ENCODE data around the gene PDCD1. TPM values are rescaled to one million over a fixed set of nuclear protein-coding genes. Genes with fewer than 3 reads are reported as not detected.

The PDCD1 gene
- total RNA-seq, 1 experiment from 2014 or later: not detected

DNA sequence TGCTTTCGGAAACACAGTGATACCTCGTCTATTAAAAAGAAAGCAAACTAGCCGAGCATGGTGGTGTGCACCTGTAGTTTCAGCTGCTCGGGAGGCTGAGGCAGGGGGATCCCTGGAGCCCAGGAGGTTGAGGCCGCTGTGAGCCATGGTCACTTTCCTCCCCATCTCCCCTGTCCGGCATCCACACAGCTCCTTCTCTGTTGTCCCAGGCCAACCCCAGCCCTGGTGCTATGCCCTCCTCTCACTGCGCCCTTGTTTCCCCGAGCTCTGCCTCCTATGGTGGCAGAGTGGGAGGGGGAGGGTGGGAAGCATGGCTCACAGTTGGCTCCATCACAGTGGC is 26.2 kb upstream of the PDCD1 start:
- intact Hi-C loops (cut with micrococcal nuclease; ENCODE audit: unreplicated experiment): no loop called here
- Mint-ChIP-seq H3K4me3 (ENCODE audit: low read depth, unreplicated experiment) (no peak overlapping the region), H3K36me3 (ENCODE audit: insufficient read depth, unreplicated experiment) (peaks cover 24% of the 10 kb centered on the region), H3K9me3 (ENCODE audit: low read depth, unreplicated experiment) (no peaks in the 10 kb centered on the region), H3K4me1 (ENCODE audit: low read depth, unreplicated experiment) (peaks cover 18% of the 10 kb centered on the region), H3K27ac (ENCODE audit: unreplicated experiment) (no peak overlapping the region), H3K27me3 (ENCODE audit: unreplicated experiment) (no peaks in the 10 kb centered on the region)
- DNase-seq: no peak
- BruUV-seq (replicated peaks): no TSS peak
- TF ChIP-seq, protein P1, sequence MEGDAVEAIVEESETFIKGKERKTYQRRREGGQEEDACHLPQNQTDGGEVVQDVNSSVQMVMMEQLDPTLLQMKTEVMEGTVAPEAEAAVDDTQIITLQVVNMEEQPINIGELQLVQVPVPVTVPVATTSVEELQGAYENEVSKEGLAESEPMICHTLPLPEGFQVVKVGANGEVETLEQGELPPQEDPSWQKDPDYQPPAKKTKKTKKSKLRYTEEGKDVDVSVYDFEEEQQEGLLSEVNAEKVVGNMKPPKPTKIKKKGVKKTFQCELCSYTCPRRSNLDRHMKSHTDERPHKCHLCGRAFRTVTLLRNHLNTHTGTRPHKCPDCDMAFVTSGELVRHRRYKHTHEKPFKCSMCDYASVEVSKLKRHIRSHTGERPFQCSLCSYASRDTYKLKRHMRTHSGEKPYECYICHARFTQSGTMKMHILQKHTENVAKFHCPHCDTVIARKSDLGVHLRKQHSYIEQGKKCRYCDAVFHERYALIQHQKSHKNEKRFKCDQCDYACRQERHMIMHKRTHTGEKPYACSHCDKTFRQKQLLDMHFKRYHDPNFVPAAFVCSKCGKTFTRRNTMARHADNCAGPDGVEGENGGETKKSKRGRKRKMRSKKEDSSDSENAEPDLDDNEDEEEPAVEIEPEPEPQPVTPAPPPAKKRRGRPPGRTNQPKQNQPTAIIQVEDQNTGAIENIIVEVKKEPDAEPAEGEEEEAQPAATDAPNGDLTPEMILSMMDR (IDR thresholded peaks at IDR 0.05; ENCODE audit: unreplicated experiment): no peak
- CTCF ChIA-PET: no interaction called here

DNA sequence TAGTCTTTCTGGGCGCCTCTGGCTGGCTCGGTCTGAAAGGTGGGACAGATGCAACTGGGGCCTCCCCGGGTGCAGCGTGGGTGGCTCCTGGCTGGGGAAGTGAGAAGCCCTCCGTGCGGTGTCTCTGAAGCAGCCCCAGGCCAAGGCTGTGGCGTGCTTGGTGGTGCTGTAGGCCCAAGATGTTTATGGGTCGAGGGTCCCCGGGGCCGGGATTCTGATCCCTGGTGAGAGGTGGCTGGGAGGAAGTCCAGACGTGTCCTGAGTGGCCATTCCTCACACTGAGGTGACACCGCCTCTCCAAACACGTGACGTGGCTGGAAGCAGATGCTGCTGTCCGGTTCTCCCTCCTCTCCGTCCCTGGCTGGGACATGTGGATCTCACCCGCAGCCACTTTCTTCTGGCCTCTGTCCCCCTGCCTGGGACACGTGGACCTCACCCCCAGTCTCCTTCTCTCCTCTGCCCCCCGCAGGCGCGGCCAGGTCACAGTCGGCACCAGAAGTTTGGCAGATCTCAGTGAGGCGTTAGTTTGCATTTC is 23.5 kb upstream of the PDCD1 start:
- peak overlapping the region; percentile 86 for H3K4me3 Mint-ChIP-seq (ENCODE audit: low read depth, unreplicated experiment)
- H3K27me3 Mint-ChIP-seq (ENCODE audit: unreplicated experiment): no peaks in the 10 kb centered on the region
- TF ChIP-seq, protein P1 (IDR thresholded peaks at IDR 0.05; ENCODE audit: unreplicated experiment): no peak
- intact Hi-C loops (cut with micrococcal nuclease; ENCODE audit: unreplicated experiment): no loop called here
- H3K4me1 Mint-ChIP-seq (ENCODE audit: low read depth, unreplicated experiment): peaks cover 18% of the 10 kb centered on the region
- no peaks in the 10 kb centered on the region for H3K9me3 Mint-ChIP-seq (ENCODE audit: low read depth, unreplicated experiment)
- BruUV-seq (replicated peaks): no TSS peak
- DNase-seq: peak; percentile 41
- peaks cover 19% of the 10 kb centered on the region for H3K36me3 Mint-ChIP-seq (ENCODE audit: insufficient read depth, unreplicated experiment)
- CTCF ChIA-PET: no interaction called here
- H3K27ac Mint-ChIP-seq (ENCODE audit: unreplicated experiment): peak overlapping the region; percentile 51

DNA sequence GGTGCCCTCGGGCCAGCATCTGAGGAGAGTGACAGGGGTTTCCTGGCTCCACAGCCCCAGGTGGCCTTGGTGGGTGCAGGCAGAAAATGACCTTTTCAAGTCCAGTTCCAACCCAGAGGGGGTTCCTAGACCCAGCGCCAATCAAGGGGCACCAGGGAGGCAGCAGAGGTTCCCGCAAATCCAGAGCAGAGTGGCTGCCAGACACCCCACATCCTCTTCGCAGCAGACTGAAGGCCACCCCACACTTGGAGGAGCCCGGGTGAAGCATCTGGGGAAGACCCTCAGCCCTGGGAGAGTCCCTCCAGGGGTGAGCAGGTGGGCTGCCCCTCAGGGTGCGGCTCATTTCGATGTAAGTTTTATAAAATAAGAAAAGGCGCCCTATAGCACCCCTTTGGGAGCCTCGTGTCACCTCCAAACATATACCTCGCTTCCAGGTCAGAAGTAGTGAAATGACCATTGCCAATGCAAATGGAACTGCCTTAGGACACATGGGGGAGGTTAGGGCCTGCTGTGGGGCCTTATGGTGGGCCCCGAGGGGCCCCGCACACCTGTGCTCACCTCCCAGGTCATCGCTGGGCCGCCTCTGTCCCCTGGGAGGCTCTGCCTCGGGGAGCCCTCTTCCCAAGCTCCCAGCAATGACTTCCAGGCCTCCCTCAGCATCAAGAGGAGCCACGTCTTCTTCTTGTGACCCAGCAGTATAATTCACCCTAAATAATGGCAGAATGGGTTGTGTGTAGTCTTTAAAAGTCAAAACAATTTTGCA is 21.8 kb upstream of the PDCD1 start:
- H3K4me1 Mint-ChIP-seq (ENCODE audit: low read depth, unreplicated experiment): peaks cover 18% of the 10 kb centered on the region
- peak overlapping the region; percentile 80 for H3K27ac Mint-ChIP-seq (ENCODE audit: unreplicated experiment)
- TF ChIP-seq, protein P1 (IDR thresholded peaks at IDR 0.05; ENCODE audit: unreplicated experiment): no peak
- H3K27me3 Mint-ChIP-seq (ENCODE audit: unreplicated experiment): no peaks in the 10 kb centered on the region
- peak overlapping the region; percentile 86 for H3K4me3 Mint-ChIP-seq (ENCODE audit: low read depth, unreplicated experiment)
- intact Hi-C loops (cut with micrococcal nuclease; ENCODE audit: unreplicated experiment): no loop called here
- H3K9me3 Mint-ChIP-seq (ENCODE audit: low read depth, unreplicated experiment): peaks cover under 1% of the 10 kb centered on the region
- DNase-seq: no peak
- peaks cover 19% of the 10 kb centered on the region for H3K36me3 Mint-ChIP-seq (ENCODE audit: insufficient read depth, unreplicated experiment)
- no TSS peak for BruUV-seq (replicated peaks)
- CTCF ChIA-PET: no interaction called here

DNA sequence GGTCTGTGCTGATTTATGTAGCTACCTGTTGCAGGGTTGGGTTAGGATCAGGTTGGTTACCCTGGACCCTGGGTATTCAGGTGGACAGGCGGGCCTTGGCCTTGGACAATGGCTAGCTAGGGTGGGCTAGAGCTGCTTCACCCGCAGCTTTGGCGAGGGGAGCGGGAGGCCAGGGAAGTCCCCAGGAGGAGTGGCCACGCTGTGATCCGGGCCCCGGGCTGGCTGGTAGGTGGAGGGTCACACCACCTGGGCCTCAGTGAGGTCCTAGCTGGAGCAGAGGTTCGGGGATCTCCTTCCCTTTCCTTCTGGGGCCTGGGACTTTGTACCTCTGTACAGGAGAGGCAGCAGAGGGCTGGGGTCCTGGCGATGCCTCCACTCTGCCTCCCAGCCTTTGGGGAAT is 20.6 kb upstream of the PDCD1 start:
- CTCF ChIA-PET: interaction anchor here (1.3 to 1.8 kb wide), 3 partner anchors 10 to 220 kb away, joined by 6 to 8 read pairs (median 7); partner anchors contain the start of genes ING5 and RTP5
- TF ChIP-seq, protein P1 (IDR thresholded peaks at IDR 0.05; ENCODE audit: unreplicated experiment): no peak
- H3K9me3 Mint-ChIP-seq (ENCODE audit: low read depth, unreplicated experiment): peaks cover 6% of the 10 kb centered on the region
- no peak for DNase-seq
- intact Hi-C loops (cut with micrococcal nuclease; ENCODE audit: unreplicated experiment): no loop called here
- no peaks in the 10 kb centered on the region for H3K27me3 Mint-ChIP-seq (ENCODE audit: unreplicated experiment)
- H3K27ac Mint-ChIP-seq (ENCODE audit: unreplicated experiment): no peak overlapping the region
- H3K4me1 Mint-ChIP-seq (ENCODE audit: low read depth, unreplicated experiment): peaks cover 18% of the 10 kb centered on the region
- no TSS peak for BruUV-seq (replicated peaks)
- no peak overlapping the region for H3K4me3 Mint-ChIP-seq (ENCODE audit: low read depth, unreplicated experiment)
- H3K36me3 Mint-ChIP-seq (ENCODE audit: insufficient read depth, unreplicated experiment): peaks cover 19% of the 10 kb centered on the region

Measured in Calu3 (cell line).